Vagina (tissue), 2 donors: ENCODE data around the gene SGTA.

ENCODE experiments used
- POLR2A ChIP-seq, 2 donors: fragments of 450-650 bp; IDR thresholded peaks; one replicate each; pipeline ENCODE4 v1.6.1; 2017; ENCODE audit warnings: antibody characterized with exemption in 2 of 2, mild to moderate bottlenecking in 2 of 2, moderate library complexity in 2 of 2
- POLR2AphosphoS5 ChIP-seq, 2 donors: sonication (generic); formaldehyde crosslinking; IDR thresholded peaks; one replicate each; pipeline ENCODE4 v1.9.0; 2017; ENCODE audit warnings: antibody characterized with exemption in 2 of 2, mild to moderate bottlenecking in 2 of 2, low read depth in 1 of 2; ENCODE audit not compliant: insufficient read depth in 1 of 2
- TF ChIP-seq, protein P1 (sequence below), 3 experiments: fragments of 450-650 bp in 2 of 3; fragments of 200-600 bp in 1 of 3; sonication (generic) in 1 of 3; IDR thresholded peaks; one replicate each; pipeline ENCODE4 v1.5.1; 2017 to 2019; ENCODE audit warnings: antibody characterized with exemption in 3 of 3, mild to moderate bottlenecking in 2 of 3, moderate library complexity in 2 of 3

DNA sequence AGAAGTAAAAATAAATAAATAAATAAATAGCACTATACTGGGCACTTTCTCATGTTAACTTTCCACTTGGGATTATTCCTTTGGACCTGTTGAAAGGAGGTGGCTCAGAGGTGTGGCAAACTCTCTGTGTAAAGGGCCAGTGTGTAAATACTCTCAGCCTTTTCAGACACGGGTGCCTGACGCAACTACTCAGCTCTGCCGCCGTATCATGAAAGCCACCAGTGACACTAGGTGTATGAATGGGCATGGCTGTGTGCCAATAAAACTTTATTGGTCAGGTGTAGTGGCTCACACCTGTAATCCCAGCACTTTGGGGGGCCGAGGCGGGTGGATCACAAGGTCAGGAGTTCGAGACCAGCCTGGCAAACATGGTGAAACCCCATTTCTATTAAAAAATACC, 23.1 kb downstream of the SGTA start:
- no peak for TF ChIP-seq POLR2A (IDR thresholded peaks at IDR 0.05)
- TF ChIP-seq, protein P1, sequence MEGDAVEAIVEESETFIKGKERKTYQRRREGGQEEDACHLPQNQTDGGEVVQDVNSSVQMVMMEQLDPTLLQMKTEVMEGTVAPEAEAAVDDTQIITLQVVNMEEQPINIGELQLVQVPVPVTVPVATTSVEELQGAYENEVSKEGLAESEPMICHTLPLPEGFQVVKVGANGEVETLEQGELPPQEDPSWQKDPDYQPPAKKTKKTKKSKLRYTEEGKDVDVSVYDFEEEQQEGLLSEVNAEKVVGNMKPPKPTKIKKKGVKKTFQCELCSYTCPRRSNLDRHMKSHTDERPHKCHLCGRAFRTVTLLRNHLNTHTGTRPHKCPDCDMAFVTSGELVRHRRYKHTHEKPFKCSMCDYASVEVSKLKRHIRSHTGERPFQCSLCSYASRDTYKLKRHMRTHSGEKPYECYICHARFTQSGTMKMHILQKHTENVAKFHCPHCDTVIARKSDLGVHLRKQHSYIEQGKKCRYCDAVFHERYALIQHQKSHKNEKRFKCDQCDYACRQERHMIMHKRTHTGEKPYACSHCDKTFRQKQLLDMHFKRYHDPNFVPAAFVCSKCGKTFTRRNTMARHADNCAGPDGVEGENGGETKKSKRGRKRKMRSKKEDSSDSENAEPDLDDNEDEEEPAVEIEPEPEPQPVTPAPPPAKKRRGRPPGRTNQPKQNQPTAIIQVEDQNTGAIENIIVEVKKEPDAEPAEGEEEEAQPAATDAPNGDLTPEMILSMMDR (IDR thresholded peaks at IDR 0.05): no peak
- TF ChIP-seq POLR2AphosphoS5 (IDR thresholded peaks at IDR 0.05; ENCODE audit: insufficient read depth in 1 of 2, low read depth in 1 of 2): no peak
